Neural cell (in vitro differentiated cells): ENCODE measurements around the gene COASY.

Experiments used
- CTCF ChIP-seq: fragments of 450-650 bp; IDR thresholded peaks from 2 replicates; pipeline ENCODE4 v1.5.1; 2014; ENCODE audit warnings: antibody characterized with exemption, mild to moderate bottlenecking, moderate library complexity; ENCODE audit not compliant: poor library complexity, severe bottlenecking
- EP300 ChIP-seq: fragments of 450-650 bp; conservative IDR thresholded peaks from 2 replicates; pipeline ENCODE4 v1.6.1; 2014; ENCODE audit warnings: antibody characterized with exemption, mild to moderate bottlenecking, moderate library complexity; ENCODE audit not compliant: poor library complexity, severe bottlenecking
- EZH2 ChIP-seq: fragments of 200-600, 300-800 bp; shearing (Covaris generic), sonication (generic); IDR thresholded peaks from 2 replicates; pipeline ENCODE4 v1.6.1; 2014; ENCODE audit warnings: antibody characterized with exemption, low read length, borderline replicate concordance, mild to moderate bottlenecking; ENCODE audit not compliant: insufficient read depth, poor library complexity, severe bottlenecking
- MXI1 ChIP-seq: fragments of 450-650 bp; conservative IDR thresholded peaks from 2 replicates; pipeline ENCODE4 v1.6.1; 2014; ENCODE audit warnings: antibody characterized with exemption, mild to moderate bottlenecking; ENCODE audit not compliant: poor library complexity, severe bottlenecking
- POLR2AphosphoS5 ChIP-seq: IDR thresholded peaks from 2 replicates; pipeline ENCODE4 v1.6.1; 2012
- RAD21 ChIP-seq: fragments of 450-650 bp; conservative IDR thresholded peaks from 2 replicates; pipeline ENCODE4 v1.6.1; 2014; ENCODE audit warnings: antibody characterized with exemption, mild to moderate bottlenecking, moderate library complexity
- REST ChIP-seq: IDR thresholded peaks from 2 replicates; pipeline ENCODE4 v1.6.1; 2012; ENCODE audit warnings: borderline replicate concordance
- TAF1 ChIP-seq: IDR thresholded peaks from 2 replicates; pipeline ENCODE4 v1.6.1; 2012; ENCODE audit warnings: low read depth

- no peak for TF ChIP-seq CTCF
- TF ChIP-seq RAD21, result no peak
- TF ChIP-seq EZH2, result no peak
- no peak for TF ChIP-seq MXI1
- no peak for TF ChIP-seq EP300
- no peak for TF ChIP-seq TAF1
- TF ChIP-seq REST, result no peak
- no peak for TF ChIP-seq POLR2AphosphoS5
Observed at GRCh38 chr17:42514867-42515266, 47.1 kb upstream of the COASY start.
